OCI-LY1 (cell line): Measurements from ENCODE around the gene CALU.

Source experiments
- H2AFZ ChIP-seq: fragments of 200-600 bp; sonication (generic), shearing (Covaris generic); 2 replicates; pipeline ENCODE4 v1.6.0; 2014; ENCODE audit warnings: antibody characterized with exemption, mild to moderate bottlenecking, low read length
- H3F3A ChIP-seq: fragments of 200-600 bp; sonication (generic), shearing (Covaris generic); 2 replicates; pipeline ENCODE4 v1.6.0; 2014; ENCODE audit warnings: mild to moderate bottlenecking, antibody characterized with exemption, low read length, moderate library complexity; ENCODE audit not compliant: insufficient read depth
- H3K27ac ChIP-seq: fragments of 200-600 bp; sonication (generic); 2 replicates; pipeline ENCODE4 v1.5.1; 2014; ENCODE audit warnings: low read length, mixed run types, mild to moderate bottlenecking, low read depth; ENCODE audit not compliant: poor library complexity, severe bottlenecking
- H3K27me3 ChIP-seq: fragments of 200-600 bp; sonication (generic); 2 replicates; pipeline ENCODE4 v1.6.0; 2014; ENCODE audit warnings: antibody characterized with exemption, mild to moderate bottlenecking, low read length, moderate library complexity; ENCODE audit not compliant: insufficient read depth
- H3K36me3 ChIP-seq: fragments of 200-600 bp; sonication (generic); 2 replicates; pipeline ENCODE4 v1.6.1; 2014; ENCODE audit warnings: mild to moderate bottlenecking, antibody characterized with exemption, low read length, moderate library complexity, mixed read lengths; ENCODE audit not compliant: insufficient read depth
- H3K4me1 ChIP-seq: fragments of 200-600 bp; sonication (generic); 2 replicates; pipeline ENCODE4 v1.5.1; 2014; ENCODE audit warnings: mild to moderate bottlenecking, low read length, moderate library complexity; ENCODE audit not compliant: insufficient read depth, severe bottlenecking
- H3K4me2 ChIP-seq: fragments of 200-600 bp; sonication (generic), shearing (Covaris generic); 2 replicates; pipeline ENCODE4 v1.6.1; 2014; ENCODE audit warnings: low read length
- H3K4me3 ChIP-seq: fragments of 200-600 bp; sonication (generic); 2 replicates; pipeline ENCODE4 v1.5.1; 2014; ENCODE audit warnings: low read length, low read depth, mild to moderate bottlenecking, mixed read lengths; ENCODE audit not compliant: poor library complexity, severe bottlenecking
- H3K79me2 ChIP-seq: fragments of 200-600 bp; shearing (Covaris generic); 2 replicates; pipeline ENCODE4 v1.6.1; 2016; ENCODE audit warnings: mixed run types, low read length, mixed read lengths; ENCODE audit not compliant: insufficient read depth
- H3K9ac ChIP-seq: fragments of 200-600 bp; sonication (generic), shearing (Covaris generic); 2 replicates; pipeline ENCODE4 v1.6.1; 2014; ENCODE audit warnings: mild to moderate bottlenecking, low read length, mixed read lengths
- H3K9me2 ChIP-seq: fragments of 200-600 bp; sonication (generic), shearing (Covaris generic); 2 replicates; pipeline ENCODE4 v1.6.1; 2014; ENCODE audit warnings: low read depth, mild to moderate bottlenecking, low read length, mixed read lengths
- H3K9me3 ChIP-seq: fragments of 200-600 bp; shearing (Covaris generic); 2 replicates; pipeline ENCODE4 v1.6.1; 2014; ENCODE audit warnings: low read length, mixed read lengths
- H4K20me1 ChIP-seq: fragments of 200-600 bp; sonication (generic), shearing (Covaris generic); 2 replicates; pipeline ENCODE4 v1.6.0; 2016; ENCODE audit warnings: mild to moderate bottlenecking, low read length; ENCODE audit not compliant: insufficient read depth
- CTCF ChIP-seq: fragments of 200-600 bp; sonication (generic), shearing (Covaris generic); IDR thresholded peaks from 2 replicates; pipeline ENCODE4 v1.5.1; 2017; ENCODE audit warnings: mild to moderate bottlenecking, antibody characterized with exemption, low read length, moderate library complexity, mixed read lengths
- EZH2 ChIP-seq: fragments of 200-600 bp; sonication (generic), shearing (Covaris generic); IDR thresholded peaks from 2 replicates; pipeline ENCODE4 v1.8.0; 2017; ENCODE audit warnings: borderline replicate concordance, mixed run types, mild to moderate bottlenecking, antibody characterized with exemption, low read length, moderate library complexity, mixed read lengths

The CALU gene

GRCh38 chr7:128755075-128755818 is 16.1 kb downstream of the CALU start:
- Histone ChIP-seq H3K4me3 (no peak overlapping the region), H3F3A (no peaks in the 10 kb centered on the region), H3K4me1 (no peaks in the 10 kb centered on the region), H3K79me2 (no peaks in the 10 kb centered on the region), H2AFZ (no peak overlapping the region), H4K20me1 (no peaks in the 10 kb centered on the region), H3K27ac (no peak overlapping the region), H3K9ac (no peak overlapping the region), H3K9me2 (no peaks in the 10 kb centered on the region), H3K27me3 (no peaks in the 10 kb centered on the region), H3K36me3 (peaks cover 97% of the 10 kb centered on the region), H3K4me2 (no peak overlapping the region), H3K9me3 (no peaks in the 10 kb centered on the region)
- TF ChIP-seq EZH2 = no peak

DNA sequence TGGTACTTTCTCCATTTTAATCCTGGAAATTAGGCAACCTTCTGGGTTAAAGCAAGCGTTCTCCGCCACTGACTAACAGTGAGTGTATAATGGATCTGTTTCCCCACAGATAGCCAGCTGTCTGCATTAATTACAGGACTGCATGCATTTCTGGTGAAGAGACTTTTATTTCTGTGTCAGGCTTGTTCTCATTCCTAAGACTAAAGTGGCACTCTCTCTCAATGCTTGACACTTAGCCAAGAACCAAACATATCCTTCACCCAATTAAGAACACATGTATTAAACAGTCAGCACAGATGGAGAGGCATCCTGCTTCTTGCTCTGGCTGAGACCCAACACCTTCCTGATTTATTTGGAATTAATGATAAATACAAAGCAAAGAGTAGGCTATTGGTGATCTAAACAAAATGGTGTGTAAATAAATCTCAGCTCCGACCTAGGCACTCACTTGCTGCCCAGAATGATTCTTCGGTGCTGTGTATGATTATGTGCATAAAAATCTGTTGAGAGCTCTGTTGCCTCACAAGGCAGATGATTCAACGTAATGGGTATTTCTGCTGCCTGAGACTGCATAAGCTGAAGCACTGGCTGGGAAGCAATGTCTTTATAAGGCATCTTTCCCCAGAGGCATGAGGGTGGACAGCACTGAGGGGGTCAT is 16.8 kb downstream of the CALU start:
- Histone ChIP-seq H3K4me3 (no peak overlapping the region), H4K20me1 (no peaks in the 10 kb centered on the region), H3K9me3 (no peaks in the 10 kb centered on the region), H3K9me2 (no peaks in the 10 kb centered on the region), H3K27ac (no peak overlapping the region), H3F3A (no peaks in the 10 kb centered on the region), H3K36me3 (peaks cover 97% of the 10 kb centered on the region), H3K79me2 (no peaks in the 10 kb centered on the region), H3K27me3 (no peaks in the 10 kb centered on the region), H3K9ac (no peak overlapping the region), H3K4me2 (no peak overlapping the region), H3K4me1 (no peaks in the 10 kb centered on the region), H2AFZ (no peak overlapping the region)
- TF ChIP-seq CTCF (no peak), EZH2 (no peak)

DNA sequence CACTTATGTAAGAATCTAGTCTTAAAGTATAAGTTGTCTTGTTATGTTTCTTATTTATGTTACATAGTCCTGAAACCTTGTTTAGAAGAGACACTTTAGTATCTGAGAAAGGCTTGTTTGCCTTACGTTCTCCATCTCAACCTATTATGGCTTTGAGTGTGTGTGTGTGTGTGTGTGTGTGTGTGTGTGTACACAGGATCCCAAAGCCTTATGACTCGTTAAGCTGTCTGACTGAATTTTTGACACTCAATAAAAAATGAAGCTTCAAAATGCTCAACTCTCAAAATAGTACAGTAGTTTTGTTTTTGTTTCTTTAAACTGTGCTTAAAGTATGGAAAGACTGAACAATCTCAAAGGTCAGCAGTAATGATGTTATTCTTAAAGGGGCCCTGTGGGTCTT is 18.0 kb downstream of the CALU start:
- H3K79me2 ChIP-seq = no peaks in the 10 kb centered on the region
- TF ChIP-seq EZH2 (no peak), CTCF (no peak)
- no peaks in the 10 kb centered on the region for H3K4me1 ChIP-seq
- H3F3A ChIP-seq = no peaks in the 10 kb centered on the region
- H3K27ac ChIP-seq = no peak overlapping the region
- no peak overlapping the region for H3K9ac ChIP-seq
- H3K36me3 ChIP-seq = peaks cover 98% of the 10 kb centered on the region
- no peaks in the 10 kb centered on the region for H4K20me1 ChIP-seq
- no peak overlapping the region for H3K4me2 ChIP-seq
- no peaks in the 10 kb centered on the region for H3K9me3 ChIP-seq
- no peaks in the 10 kb centered on the region for H3K27me3 ChIP-seq
- H2AFZ ChIP-seq = no peak overlapping the region
- no peaks in the 10 kb centered on the region for H3K9me2 ChIP-seq
- no peak overlapping the region for H3K4me3 ChIP-seq

DNA sequence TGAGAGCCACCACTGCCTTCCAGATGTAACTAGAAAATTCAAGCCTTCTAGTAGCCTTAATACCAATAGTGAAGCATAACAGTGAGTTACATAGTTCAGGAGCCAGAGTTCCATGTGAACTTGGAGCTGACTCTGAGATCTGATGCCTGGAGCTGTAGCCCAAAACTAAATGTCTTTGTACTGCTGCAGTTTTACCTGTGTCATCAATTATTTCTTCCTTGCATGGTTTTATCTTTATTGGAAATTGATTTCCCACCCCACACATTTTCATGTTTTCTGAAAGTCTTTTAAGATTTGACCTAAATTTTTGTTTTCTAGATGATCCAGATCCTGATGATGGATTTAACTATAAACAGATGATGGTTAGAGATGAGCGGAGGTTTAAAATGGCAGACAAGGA is 19.4 kb downstream of the CALU start:
- Histone ChIP-seq H3K9me3 (no peaks in the 10 kb centered on the region), H3K79me2 (no peaks in the 10 kb centered on the region), H3K27me3 (no peaks in the 10 kb centered on the region), H3K27ac (no peak overlapping the region), H3F3A (no peaks in the 10 kb centered on the region), H2AFZ (no peak overlapping the region), H3K9me2 (no peaks in the 10 kb centered on the region), H3K4me3 (no peak overlapping the region), H3K4me1 (no peaks in the 10 kb centered on the region), H4K20me1 (no peaks in the 10 kb centered on the region), H3K36me3 (peaks cover 95% of the 10 kb centered on the region), H3K4me2 (no peak overlapping the region), H3K9ac (no peak overlapping the region)
- TF ChIP-seq CTCF = no peak
- no peak for TF ChIP-seq EZH2
